ENCODE results near the gene SLC35F1. TPM values are rescaled to one million over a fixed set of nuclear protein-coding genes. Genes with fewer than 3 reads are reported as not detected.

The SLC35F1 gene
- total and polyA plus RNA-seq, 2 donors (not counting 3 experiments of a cell fraction or from before 2014, with no cell fraction given): not detected

DNA sequence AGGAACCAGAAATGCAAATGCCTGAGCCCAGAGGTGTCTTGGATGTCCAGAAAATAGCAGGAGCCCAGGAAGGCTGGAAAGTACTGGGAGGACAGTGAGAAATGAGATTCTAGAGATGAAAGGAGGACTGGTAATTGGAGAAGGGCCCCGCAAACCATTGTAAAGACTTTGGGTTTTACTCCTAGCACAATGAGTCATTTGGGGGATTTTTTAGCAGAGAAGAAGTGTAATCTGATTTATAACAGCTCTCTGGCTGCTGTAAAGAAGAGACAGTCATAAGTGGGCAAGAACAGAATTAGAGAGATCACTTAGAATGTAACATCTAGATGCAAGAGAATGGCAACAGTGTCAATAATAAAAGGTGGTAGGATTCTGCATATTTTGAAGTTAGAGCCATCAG, 40.2 kb downstream of the SLC35F1 start:
- Histone ChIP-seq H2AFZ (ENCODE audit: low read depth, low read length) (no peak overlapping the region), H3K9ac (replicated peaks; ENCODE audit: extremely low read depth, insufficient read depth, low read length) (no peak overlapping the region), H3K79me2 (ENCODE audit: control insufficient read depth, insufficient read depth, low read length) (no peaks in the 10 kb centered on the region), H3K4me1 (ENCODE audit: control insufficient read depth, extremely low read depth, insufficient read depth, low read length) (no peaks in the 10 kb centered on the region), H4K20me1 (replicated peaks; ENCODE audit: control insufficient read depth, extremely low read depth, insufficient read depth, low read length) (no peaks in the 10 kb centered on the region), H3K36me3 (ENCODE audit: control insufficient read depth in 2 of 2, extremely low read depth in 1 of 2, insufficient read depth in 2 of 2, low read length in 2 of 2) (no peaks in the 10 kb centered on the region), H3K27ac (ENCODE audit: insufficient read depth, low read depth, low read length) (no peak overlapping the region), H3K9me3 (replicated peaks; ENCODE audit: control insufficient read depth, insufficient read depth, low read length) (no peaks in the 10 kb centered on the region), H3K9me1 (replicated peaks; ENCODE audit: control insufficient read depth, extremely low read depth, insufficient read depth, low read length) (no peaks in the 10 kb centered on the region), H3K4me3 (replicated peaks in 1 of 3; ENCODE audit: insufficient read depth in 1 of 3, low read depth in 1 of 3, low read length in 3 of 3) (no peak overlapping the region), H3K4me2 (ENCODE audit: insufficient read depth, low read length) (no peak overlapping the region), H3K27me3 (ENCODE audit: control insufficient read depth in 2 of 2, insufficient read depth in 2 of 2, low read length in 2 of 2) (no peaks in the 10 kb centered on the region)
- dilution Hi-C loops (cut with MboI; ENCODE audit: extremely low pct_ligation_motif_present, low sequenced_read_pairs) (no loop called here), intact Hi-C loops (cut with micrococcal nuclease) (no loop called here)
- CTCF ChIA-PET: no interaction called here
- TF ChIP-seq GATA2 (IDR thresholded peaks at IDR 0.05; ENCODE audit: insufficient read depth, insufficient read length, low read depth, low read length) (no peak), POLR2AphosphoS5 (IDR thresholded peaks at IDR 0.05; ENCODE audit: insufficient read depth, low read depth, low read length) (no peak), POLR2A (IDR thresholded peaks at IDR 0.05; ENCODE audit: low read depth, low read length) (no peak), FOS (IDR thresholded peaks at IDR 0.05; ENCODE audit: borderline replicate concordance, insufficient read depth, low read length) (no peak), EZH2 (IDR thresholded peaks at IDR 0.05; ENCODE audit: borderline replicate concordance, low read depth, low read length, severe bottlenecking) (no peak), JUN (IDR thresholded peaks at IDR 0.05; ENCODE audit: borderline replicate concordance, insufficient read depth, insufficient read length, low read depth) (no peak), MYC (IDR thresholded peaks at IDR 0.05; ENCODE audit: low read depth, low read length) (no peak)
- TF ChIP-seq, protein P1, sequence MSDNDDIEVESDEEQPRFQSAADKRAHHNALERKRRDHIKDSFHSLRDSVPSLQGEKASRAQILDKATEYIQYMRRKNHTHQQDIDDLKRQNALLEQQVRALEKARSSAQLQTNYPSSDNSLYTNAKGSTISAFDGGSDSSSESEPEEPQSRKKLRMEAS (IDR thresholded peaks at IDR 0.05; ENCODE audit: insufficient read depth, insufficient read length): no peak
- TF ChIP-seq, protein P2, sequence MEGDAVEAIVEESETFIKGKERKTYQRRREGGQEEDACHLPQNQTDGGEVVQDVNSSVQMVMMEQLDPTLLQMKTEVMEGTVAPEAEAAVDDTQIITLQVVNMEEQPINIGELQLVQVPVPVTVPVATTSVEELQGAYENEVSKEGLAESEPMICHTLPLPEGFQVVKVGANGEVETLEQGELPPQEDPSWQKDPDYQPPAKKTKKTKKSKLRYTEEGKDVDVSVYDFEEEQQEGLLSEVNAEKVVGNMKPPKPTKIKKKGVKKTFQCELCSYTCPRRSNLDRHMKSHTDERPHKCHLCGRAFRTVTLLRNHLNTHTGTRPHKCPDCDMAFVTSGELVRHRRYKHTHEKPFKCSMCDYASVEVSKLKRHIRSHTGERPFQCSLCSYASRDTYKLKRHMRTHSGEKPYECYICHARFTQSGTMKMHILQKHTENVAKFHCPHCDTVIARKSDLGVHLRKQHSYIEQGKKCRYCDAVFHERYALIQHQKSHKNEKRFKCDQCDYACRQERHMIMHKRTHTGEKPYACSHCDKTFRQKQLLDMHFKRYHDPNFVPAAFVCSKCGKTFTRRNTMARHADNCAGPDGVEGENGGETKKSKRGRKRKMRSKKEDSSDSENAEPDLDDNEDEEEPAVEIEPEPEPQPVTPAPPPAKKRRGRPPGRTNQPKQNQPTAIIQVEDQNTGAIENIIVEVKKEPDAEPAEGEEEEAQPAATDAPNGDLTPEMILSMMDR (IDR thresholded peaks at IDR 0.05; ENCODE audit: extremely low read depth in 1 of 2, insufficient read depth in 1 of 2, low read depth in 1 of 2, low read length in 2 of 2): no peak
- FAIRE-seq: no peak
- POLR2A ChIA-PET: no interaction called here
- no peak for DNase-seq (ENCODE audit: low read depth, low spot score)
- no TSS peak for BruUV-seq (replicated peaks)

Measured in endothelial cell of umbilical vein (primary cell).